NT2/D1 (cell line): ENCODE results near the gene GPC6.

Source experiments
- DNase-seq: peaks from one replicate; pipeline ENCODE4 v3.0.0-alpha.2; 2011; ENCODE audit warnings: low read depth, low spot score
- H3K27me3 ChIP-seq: 2 replicates; pipeline ENCODE4 v1.6.0; 2011; ENCODE audit warnings: mild to moderate bottlenecking; ENCODE audit not compliant: insufficient read length, insufficient read depth
- H3K36me3 ChIP-seq: 2 replicates; pipeline ENCODE4 v1.6.1; 2011; ENCODE audit warnings: mild to moderate bottlenecking, low read length, mixed read lengths; ENCODE audit not compliant: insufficient read depth, insufficient read length
- H3K4me1 ChIP-seq: 2 replicates; pipeline ENCODE4 v1.5.1; 2011; ENCODE audit not compliant: insufficient read depth, insufficient read length
- H3K4me3 ChIP-seq: 2 replicates; pipeline ENCODE4 v1.5.1; 2011; ENCODE audit warnings: low read depth; ENCODE audit not compliant: insufficient read length
- H3K9ac ChIP-seq: 2 replicates; pipeline ENCODE4 v1.6.0; 2011; ENCODE audit warnings: low read depth; ENCODE audit not compliant: insufficient read length
- H3K9me3 ChIP-seq: 2 replicates; pipeline ENCODE4 v1.5.1; 2011; ENCODE audit warnings: mild to moderate bottlenecking, low read length; ENCODE audit not compliant: insufficient read depth
- SUZ12 ChIP-seq: IDR thresholded peaks from 2 replicates; pipeline ENCODE4 v1.6.1; 2011; ENCODE audit not compliant: insufficient read length, insufficient read depth; ENCODE audit errors: extremely low read depth
- YY1 ChIP-seq: IDR thresholded peaks from 2 replicates; pipeline ENCODE4 v1.6.1; 2011; ENCODE audit not compliant: insufficient read length, insufficient read depth
- ZNF274 ChIP-seq: IDR thresholded peaks from 2 replicates; pipeline ENCODE4 v1.6.1; 2011; ENCODE audit warnings: mild to moderate bottlenecking, low read depth, low read length

Gene GPC6

GRCh38 chr13:94210816-94211215 is 984.2 kb downstream of the GPC6 start:
- Histone ChIP-seq H3K4me3 (no peak overlapping the region), H3K36me3 (no peaks in the 10 kb centered on the region), H3K9ac (no peak overlapping the region), H3K27me3 (no peaks in the 10 kb centered on the region), H3K9me3 (no peaks in the 10 kb centered on the region), H3K4me1 (no peaks in the 10 kb centered on the region)
- TF ChIP-seq ZNF274: no peak
- no peak for TF ChIP-seq SUZ12
- no peak for TF ChIP-seq YY1
- no peak for DNase-seq

DNA sequence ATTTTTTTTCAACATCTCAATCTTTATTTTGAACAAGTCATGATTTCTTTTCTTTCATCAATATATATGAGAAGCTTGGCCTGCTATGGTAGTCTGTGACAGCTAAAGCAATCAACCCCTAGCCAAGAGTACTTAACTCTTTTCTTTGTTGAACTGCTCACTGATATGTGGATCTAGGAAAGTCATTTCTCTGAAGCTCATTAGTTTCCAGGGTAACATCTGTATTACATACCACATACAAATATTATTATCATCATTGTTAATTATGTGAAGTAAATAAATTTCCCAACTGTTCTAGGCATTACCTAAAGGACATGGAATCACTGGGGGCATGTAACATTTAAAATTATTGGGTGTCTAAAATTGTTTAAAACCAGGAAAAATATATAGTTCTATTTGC is 985.6 kb downstream of the GPC6 start:
- TF ChIP-seq YY1 (no peak), SUZ12 (no peak), ZNF274 (no peak)

DNA sequence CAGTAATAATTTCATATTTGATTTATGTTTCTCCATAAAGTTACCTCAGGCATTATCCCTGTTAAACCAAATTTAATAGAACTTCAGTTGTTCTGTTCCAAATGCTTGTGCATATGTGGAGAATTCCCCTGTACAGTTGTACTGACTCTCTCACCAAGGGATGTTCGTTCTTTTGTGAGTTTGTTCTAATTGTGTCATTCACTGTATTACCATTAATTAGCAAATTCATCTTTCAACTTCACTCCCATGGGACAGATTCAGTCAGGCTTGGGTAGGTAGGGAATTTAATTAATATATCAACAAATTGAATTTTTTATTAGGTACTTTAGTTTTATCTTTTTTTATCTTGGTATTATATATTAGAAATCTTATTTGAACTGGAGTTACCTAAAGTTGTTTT is 987.5 kb downstream of the GPC6 start:
- Histone ChIP-seq H3K4me1 (no peaks in the 10 kb centered on the region), H3K9me3 (no peaks in the 10 kb centered on the region)

More for the DNA sequence above, 985.6 kb downstream of the GPC6 start:
- Histone ChIP-seq H3K4me3 (no peak overlapping the region), H3K27me3 (no peaks in the 10 kb centered on the region), H3K9ac (no peak overlapping the region), H3K4me1 (no peaks in the 10 kb centered on the region), H3K9me3 (no peaks in the 10 kb centered on the region), H3K36me3 (no peaks in the 10 kb centered on the region)
- DNase-seq: no peak

GRCh38 chr13:94214975-94215374 is 988.4 kb downstream of the GPC6 start:
- DNase-seq: no peak
- no peak overlapping the region for H3K4me3 ChIP-seq
- H3K36me3 ChIP-seq: no peaks in the 10 kb centered on the region
- no peaks in the 10 kb centered on the region for H3K4me1 ChIP-seq
- no peaks in the 10 kb centered on the region for H3K27me3 ChIP-seq
- H3K9ac ChIP-seq: no peak overlapping the region
- no peak for TF ChIP-seq YY1
- no peak for TF ChIP-seq ZNF274
- no peak for TF ChIP-seq SUZ12
- H3K9me3 ChIP-seq: no peaks in the 10 kb centered on the region

More for the DNA sequence above, 987.5 kb downstream of the GPC6 start:
- Histone ChIP-seq H3K27me3 (no peaks in the 10 kb centered on the region), H3K36me3 (no peaks in the 10 kb centered on the region), H3K4me3 (no peak overlapping the region), H3K9ac (no peak overlapping the region)
- DNase-seq: no peak
- TF ChIP-seq ZNF274: no peak
- TF ChIP-seq YY1: no peak
- TF ChIP-seq SUZ12: no peak

DNA sequence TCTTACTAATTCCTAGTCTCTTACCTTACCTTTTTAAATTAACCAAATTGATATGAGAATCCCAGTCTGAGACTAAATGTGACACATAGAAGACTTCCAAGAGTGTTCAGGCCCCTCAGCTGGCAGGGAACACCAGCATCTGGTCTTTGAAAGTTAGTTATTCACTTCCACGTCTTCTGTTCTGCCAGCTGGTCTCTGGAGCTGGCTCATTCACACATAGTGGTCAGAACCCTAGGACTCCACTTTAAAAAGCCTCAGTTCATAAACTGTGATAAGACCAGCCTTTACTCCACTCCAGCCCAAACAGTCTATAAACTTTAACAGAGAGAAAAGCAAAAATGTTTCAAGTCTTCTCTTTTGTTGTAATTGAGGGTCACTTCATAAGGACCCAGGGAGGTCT is 989.9 kb downstream of the GPC6 start:
- Histone ChIP-seq H3K4me1 (no peaks in the 10 kb centered on the region), H3K27me3 (no peaks in the 10 kb centered on the region), H3K9ac (no peak overlapping the region), H3K9me3 (no peaks in the 10 kb centered on the region), H3K4me3 (no peak overlapping the region), H3K36me3 (no peaks in the 10 kb centered on the region)
- no peak for DNase-seq
- TF ChIP-seq YY1 (no peak), ZNF274 (no peak), SUZ12 (no peak)

GRCh38 chr13:94217370-94217769 is 990.8 kb downstream of the GPC6 start:
- no peak for DNase-seq
- H3K4me3 ChIP-seq: no peak overlapping the region
- TF ChIP-seq SUZ12 (no peak), ZNF274 (no peak), YY1 (no peak)

DNA sequence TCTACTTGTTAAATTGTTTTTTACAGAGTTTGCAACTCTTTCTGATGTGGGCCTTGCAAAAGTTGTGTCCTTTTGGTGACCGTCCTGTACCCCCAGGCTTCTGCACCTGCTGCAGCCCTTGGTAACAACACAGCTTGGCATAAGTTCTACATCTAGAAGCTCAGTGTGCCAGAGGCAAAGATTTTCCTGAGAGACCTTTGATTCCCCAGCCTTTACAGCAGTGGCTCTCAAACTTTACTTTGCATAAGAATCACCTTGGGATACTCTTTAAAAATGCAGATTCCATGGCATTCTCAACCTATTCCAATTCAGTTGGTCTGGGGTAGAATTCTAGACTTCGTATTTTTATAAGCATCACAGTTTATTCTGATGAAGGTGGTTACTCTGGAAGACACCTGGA is 991.9 kb downstream of the GPC6 start:
- no peak for TF ChIP-seq YY1
- H3K9me3 ChIP-seq: no peaks in the 10 kb centered on the region
- H3K9ac ChIP-seq: no peak overlapping the region
- H3K36me3 ChIP-seq: no peaks in the 10 kb centered on the region
- no peak overlapping the region for H3K4me3 ChIP-seq
- peak; percentile 59 for DNase-seq
- no peaks in the 10 kb centered on the region for H3K4me1 ChIP-seq
- H3K27me3 ChIP-seq: no peaks in the 10 kb centered on the region

More at GRCh38 chr13:94217370-94217769, 990.8 kb downstream of the GPC6 start:
- Histone ChIP-seq H3K27me3 (no peaks in the 10 kb centered on the region), H3K4me1 (no peaks in the 10 kb centered on the region), H3K36me3 (no peaks in the 10 kb centered on the region), H3K9ac (no peak overlapping the region), H3K9me3 (no peaks in the 10 kb centered on the region)

DNA sequence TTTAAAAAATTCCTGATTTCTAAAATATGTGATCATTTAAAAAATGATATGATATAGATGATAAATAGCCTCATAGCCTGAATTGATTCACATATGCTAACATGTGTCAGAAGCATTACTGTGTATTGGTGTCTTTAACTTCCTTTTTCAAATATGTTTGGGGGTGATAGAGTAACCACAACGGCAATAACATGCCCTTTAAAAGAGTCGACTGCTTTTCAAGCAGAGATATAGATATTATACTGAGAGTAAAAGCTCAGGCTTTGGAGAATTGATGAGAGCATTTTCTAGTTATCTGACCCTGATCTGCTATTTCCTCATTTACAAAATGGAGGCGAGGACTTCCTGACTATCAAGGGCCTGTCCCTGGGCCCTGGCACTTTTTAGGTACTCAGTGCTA is 992.3 kb downstream of the GPC6 start:
- no peak overlapping the region for H3K9ac ChIP-seq
- TF ChIP-seq ZNF274: no peak
- no peak for TF ChIP-seq SUZ12
- no peak for TF ChIP-seq YY1
- H3K36me3 ChIP-seq: no peaks in the 10 kb centered on the region
- no peak for DNase-seq
- H3K27me3 ChIP-seq: no peaks in the 10 kb centered on the region
- no peaks in the 10 kb centered on the region for H3K9me3 ChIP-seq
- H3K4me1 ChIP-seq: no peaks in the 10 kb centered on the region
- H3K4me3 ChIP-seq: no peak overlapping the region
